GM21619 (cell line): Measurements from ENCODE around the gene ARL6IP6.
"Not testable (repeated sequence)": the region's sequence is repeated elsewhere in the genome, so short reads cannot be mapped to it uniquely, and the experiment has no call there.

Experiments
- ATAC-seq: cut with Tn5 transposase; IDR thresholded peaks from one replicate; pipeline ENCODE4 v1.9.1; 2021; ENCODE audit not compliant: unreplicated experiment

Gene ARL6IP6

DNA sequence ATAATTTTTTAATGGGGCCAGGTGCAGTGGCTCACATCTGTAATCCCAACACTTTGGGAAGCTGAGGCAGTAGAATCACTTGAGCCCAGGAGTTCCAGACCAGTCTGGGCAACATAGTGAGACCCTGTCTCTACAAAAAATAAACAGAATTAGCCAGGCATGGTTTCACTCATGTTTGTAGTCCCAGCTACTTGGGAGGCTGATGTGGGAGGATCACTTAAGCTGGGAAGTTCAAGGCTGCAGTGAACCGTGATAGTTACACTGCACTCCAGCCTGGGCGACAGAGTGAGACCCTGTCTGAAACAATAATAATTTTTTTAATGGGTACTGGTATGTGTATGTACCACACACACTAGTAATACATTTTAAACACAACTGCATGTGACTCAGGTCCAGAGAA is 2.4 kb downstream of the ARL6IP6 start:
- no peak for ATAC-seq

- not testable (repeated sequence) for ATAC-seq
Observed at GRCh38 chr2:152722639-152723038, 4.2 kb downstream of the ARL6IP6 start.

GRCh38 chr2:152723918-152724317 is 5.5 kb downstream of the ARL6IP6 start:
- no peak for ATAC-seq

- ATAC-seq = peak; percentile 41
Observed at GRCh38 chr2:152729844-152730243, 11.4 kb downstream of the ARL6IP6 start.

DNA sequence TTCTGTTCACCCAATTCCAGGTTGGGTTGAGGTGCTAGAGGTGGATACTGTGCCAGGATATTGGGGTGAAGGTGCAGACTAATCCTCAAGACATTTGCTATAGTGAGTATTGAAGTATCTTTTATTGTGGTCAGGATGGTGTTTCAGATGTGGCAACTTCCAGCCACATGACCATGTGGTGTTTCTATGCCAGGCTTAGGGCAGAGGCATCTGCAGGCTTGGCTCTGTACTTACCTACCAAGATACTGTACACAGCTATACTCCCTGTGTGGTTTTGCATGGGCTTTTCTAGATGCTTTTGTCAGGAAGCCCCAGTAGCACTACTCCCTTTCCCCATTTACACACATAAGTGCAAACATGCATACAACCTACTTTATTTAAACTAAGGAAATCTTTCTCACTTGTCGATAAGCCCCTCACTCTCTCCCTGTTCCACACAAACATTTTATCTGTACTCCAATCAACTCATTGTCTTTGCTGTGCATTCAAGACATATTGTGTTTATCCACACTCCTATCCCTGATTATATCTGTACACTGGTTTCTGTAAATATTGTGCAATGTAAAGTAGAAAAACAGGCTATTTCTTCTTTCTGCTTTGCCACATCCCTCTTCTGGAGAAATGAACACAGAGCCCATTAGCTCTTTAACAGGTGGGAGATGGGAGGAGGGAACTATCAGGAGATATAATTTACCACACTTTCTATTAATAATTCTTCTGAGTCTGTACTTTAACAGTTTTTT is 12.3 kb downstream of the ARL6IP6 start:
- peak; percentile 85 for ATAC-seq

DNA sequence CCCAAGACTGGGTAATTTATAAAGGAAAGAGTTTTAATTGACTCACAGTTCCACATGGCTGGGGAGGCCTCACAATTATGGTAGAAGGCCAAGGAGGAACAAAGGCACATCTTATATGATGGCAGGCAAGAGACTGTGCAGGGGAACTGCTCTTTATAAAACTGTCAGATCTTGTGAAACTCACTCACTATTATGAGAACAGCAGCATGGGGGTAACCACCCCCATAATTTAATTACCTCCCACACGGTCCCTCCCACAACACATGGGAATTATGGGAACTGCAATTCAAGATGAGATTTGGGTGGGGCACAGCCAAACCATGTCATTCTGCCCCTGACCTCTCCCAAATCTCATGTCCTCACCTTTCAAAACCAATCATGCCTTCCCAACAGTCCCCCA is 19.1 kb downstream of the ARL6IP6 start:
- ATAC-seq = not testable (repeated sequence)

- ATAC-seq = no peak
Observed at GRCh38 chr2:152738438-152738837, 20.0 kb downstream of the ARL6IP6 start.

GRCh38 chr2:152739705-152740104 is 21.3 kb downstream of the ARL6IP6 start:
- ATAC-seq = not testable (repeated sequence)

DNA sequence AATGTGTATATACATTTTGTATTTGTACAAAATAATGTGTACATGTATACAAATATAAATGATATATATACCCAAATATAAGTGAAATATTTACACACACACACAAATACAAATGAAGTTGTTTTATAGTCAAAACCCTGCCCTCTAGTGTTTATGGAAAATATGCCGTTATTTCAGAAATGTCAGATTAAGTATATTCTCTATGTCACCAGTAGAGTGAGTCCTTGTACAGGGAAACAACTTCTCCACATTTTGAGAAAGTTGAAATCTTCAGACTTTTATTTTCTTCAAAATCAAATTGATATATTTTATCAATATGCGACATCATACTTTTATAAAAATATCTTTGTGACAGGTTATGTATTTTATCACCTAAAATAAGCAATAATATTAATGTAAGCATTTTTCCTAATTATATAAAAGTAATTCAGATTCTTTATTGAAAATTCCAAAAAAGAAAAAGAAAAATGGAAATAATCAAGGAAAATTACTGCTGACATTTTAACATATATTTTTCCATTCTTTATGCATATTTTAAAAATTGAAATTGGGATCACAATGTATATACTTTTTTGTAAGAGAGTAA is 22.4 kb downstream of the ARL6IP6 start:
- peak; percentile 86 for ATAC-seq

- ATAC-seq = peak; percentile 55
Observed at GRCh38 chr2:152743002-152743401, 24.6 kb downstream of the ARL6IP6 start.

- ATAC-seq = not testable (repeated sequence)
Observed at GRCh38 chr2:152747751-152748150, 29.3 kb downstream of the ARL6IP6 start.

DNA sequence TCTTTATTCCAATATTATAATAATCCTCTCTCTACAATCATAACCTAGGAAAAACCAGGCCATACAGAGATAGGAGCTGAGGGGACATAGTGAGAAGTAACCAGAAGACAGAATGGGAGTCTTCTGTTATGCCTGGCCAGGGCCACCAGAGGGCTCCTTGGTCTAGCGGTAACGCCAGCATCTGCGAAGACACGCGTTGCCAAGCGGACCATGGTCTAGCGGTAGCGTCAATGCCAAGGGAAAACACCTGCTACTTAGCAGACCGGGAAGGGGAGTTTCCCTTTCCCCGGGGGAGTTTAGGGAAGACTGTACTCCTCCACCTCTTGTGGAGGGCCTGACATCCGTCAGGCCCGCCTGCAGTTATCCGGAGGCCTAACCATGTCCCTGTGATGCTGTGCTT is 36.6 kb downstream of the ARL6IP6 start:
- no peak for ATAC-seq

DNA sequence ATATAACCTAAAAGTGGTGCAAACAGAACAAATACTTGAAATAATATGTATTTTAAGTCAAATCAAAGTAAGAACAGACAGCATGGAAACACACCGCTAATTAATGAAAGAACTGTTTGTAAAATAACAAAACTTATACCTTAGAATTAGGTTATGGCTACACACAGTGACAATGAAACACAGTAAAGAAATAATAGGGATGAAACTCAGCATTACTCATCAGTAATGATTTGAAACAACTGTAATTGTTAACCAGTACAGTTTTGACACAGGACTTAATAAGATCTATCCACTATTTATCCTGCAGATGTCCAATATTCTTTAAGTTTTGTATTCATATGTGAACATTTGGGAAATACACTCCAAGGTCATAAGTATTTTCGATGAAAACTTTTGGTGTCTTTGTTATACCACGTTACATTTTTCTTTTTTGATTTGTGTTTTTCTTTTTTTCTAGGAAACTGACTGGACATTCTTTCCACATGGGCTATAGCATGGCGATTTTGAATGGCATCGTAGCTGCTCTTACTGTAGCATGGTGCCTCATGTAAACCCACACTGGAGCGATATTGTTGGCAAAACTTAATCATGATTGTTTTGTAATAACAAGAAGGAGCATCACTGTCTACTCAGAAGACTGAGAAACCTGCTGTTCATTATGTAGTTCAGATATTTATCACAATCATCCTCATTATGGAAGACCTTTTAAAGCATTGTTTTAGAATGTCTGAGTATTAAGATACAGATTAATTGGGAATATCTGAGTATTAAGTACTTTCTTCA is 41.1 kb downstream of the ARL6IP6 start:
- no peak for ATAC-seq

DNA sequence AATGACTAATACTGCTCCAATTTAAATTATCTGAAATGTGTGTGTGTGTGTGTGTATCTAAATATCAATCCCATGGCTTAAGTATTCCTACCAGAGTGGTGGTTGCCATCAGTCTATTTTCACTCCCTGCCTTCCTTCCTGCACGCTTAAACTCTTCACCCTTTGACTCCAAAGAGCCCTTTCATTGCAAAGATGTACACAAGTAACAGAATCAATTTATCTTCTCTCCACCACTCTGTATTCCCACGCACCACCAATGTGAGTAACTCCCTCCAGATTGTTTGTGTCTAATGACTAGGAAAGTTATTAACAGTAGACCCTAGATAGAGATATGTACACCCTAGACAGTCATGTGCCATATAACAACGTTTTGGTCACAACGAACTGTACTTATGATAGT is 42.8 kb downstream of the ARL6IP6 start:
- ATAC-seq = no peak

GRCh38 chr2:152762202-152762601 is 43.8 kb downstream of the ARL6IP6 start:
- no peak for ATAC-seq

DNA sequence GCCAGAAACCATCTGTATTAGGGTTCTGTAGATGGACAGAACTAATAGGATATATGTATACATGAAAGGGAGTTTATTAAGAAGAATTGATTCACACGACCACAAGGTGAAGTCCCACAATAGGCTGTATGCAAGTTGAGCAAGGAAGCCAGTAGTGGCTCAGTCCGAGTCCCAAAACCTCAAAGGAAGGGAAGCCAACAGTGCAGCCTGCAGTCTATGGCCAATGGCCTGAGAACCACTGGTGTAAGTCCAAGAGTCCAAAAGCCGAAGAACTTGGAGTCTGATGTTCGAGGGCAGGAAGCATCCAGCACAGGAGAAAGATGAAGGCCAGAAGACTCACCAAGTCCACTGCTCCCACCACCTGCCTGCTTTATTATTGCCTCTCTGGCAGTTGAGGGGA is 44.8 kb downstream of the ARL6IP6 start:
- ATAC-seq = not testable (repeated sequence)

- ATAC-seq = no peak
Observed at GRCh38 chr2:152763651-152764050, 45.2 kb downstream of the ARL6IP6 start.

GRCh38 chr2:152766928-152767327 is 48.5 kb downstream of the ARL6IP6 start:
- ATAC-seq = no peak

DNA sequence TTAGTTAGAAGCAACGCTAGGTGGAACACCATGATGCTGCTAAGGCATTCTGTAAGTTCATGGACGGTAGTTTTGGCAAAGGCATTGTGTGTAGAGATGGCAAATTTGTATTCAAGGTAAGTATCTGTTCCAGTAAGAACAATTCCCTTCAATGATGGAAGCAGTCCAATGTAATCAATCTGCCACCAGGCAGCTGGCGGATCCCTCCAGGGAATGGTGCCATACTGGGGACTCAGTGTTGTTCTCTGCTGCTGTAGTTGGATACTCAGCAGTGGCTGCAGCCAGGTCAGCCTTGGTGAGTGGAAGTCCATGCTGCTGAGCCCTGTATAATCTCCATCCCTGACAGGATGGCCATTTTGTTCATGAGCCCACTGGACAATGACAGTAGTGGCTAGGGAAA is 62.8 kb downstream of the ARL6IP6 start:
- ATAC-seq = no peak

DNA sequence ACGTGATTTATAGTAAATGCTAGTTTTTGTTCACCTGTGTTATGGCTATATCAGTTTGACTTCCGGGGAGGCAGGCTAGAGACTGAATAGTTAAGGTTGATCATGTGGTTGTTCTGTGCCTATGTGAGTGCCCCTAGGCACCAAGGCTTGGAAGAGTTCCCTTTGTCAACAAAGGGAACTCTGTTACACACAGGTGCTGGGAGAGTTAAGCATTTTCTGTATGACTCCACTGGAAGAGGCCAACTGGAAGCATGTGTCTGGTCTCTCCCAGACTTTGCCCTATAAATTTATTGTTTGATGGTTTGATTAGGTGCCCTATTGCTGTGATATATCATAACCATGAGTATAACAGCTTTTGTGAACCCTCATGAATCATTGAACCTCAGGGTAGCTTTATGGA is 63.8 kb downstream of the ARL6IP6 start:
- ATAC-seq = no peak

- no peak for ATAC-seq
Observed at GRCh38 chr2:152790883-152791282, 72.5 kb downstream of the ARL6IP6 start.

- no peak for ATAC-seq
Observed at GRCh38 chr2:152791979-152792378, 73.6 kb downstream of the ARL6IP6 start.
